RWPE2 (cell line): Measurements from ENCODE around the gene C3orf22.
A peak's percentile ranks its signal among the peaks of the same experiment; 100 is the strongest.

Source experiments
- ATAC-seq: fragments of 200-7000 bp; cut with Tn5 transposase; 3 replicates; pipeline ENCODE4 v1.9.1; 2021; ENCODE audit warnings: low read depth
- DNase-seq: peaks from one replicate; pipeline ENCODE4 v3.0.0-alpha.2; 2020; ENCODE audit warnings: low spot score
- H3K27ac ChIP-seq: fragments of 450-650 bp; 2 replicates; pipeline ENCODE4 v1.5.1; 2017; ENCODE audit warnings: mild to moderate bottlenecking; ENCODE audit not compliant: poor library complexity, severe bottlenecking
- H3K27me3 ChIP-seq: fragments of 250-450 bp; sonication (Bioruptor Pico); 2 replicates; pipeline ENCODE4 v1.5.1; 2021; ENCODE audit warnings: mild to moderate bottlenecking, moderate library complexity; ENCODE audit not compliant: insufficient read depth, poor library complexity, severe bottlenecking
- H3K36me3 ChIP-seq: fragments of 250-450 bp; sonication (Bioruptor Pico); 2 replicates; pipeline ENCODE4 v1.5.1; 2020; ENCODE audit warnings: low read depth, mild to moderate bottlenecking, moderate library complexity
- H3K4me1 ChIP-seq: fragments of 250-450 bp; sonication (Bioruptor Pico); 2 replicates; pipeline ENCODE4 v1.5.1; 2021; ENCODE audit warnings: mild to moderate bottlenecking, moderate library complexity; ENCODE audit not compliant: insufficient read depth, poor library complexity, severe bottlenecking
- H3K4me3 ChIP-seq: fragments of 250-450 bp; sonication (Bioruptor Pico); 2 replicates; pipeline ENCODE4 v1.5.1; 2021; ENCODE audit warnings: mild to moderate bottlenecking, moderate library complexity; ENCODE audit not compliant: severe bottlenecking
- H3K9me3 ChIP-seq: fragments of 250-450 bp; sonication (Bioruptor Pico); 2 replicates; pipeline ENCODE4 v1.5.1; 2021; ENCODE audit warnings: mild to moderate bottlenecking, moderate library complexity; ENCODE audit not compliant: severe bottlenecking
- CTCF ChIP-seq: fragments of 450-650 bp; IDR thresholded peaks from one replicate; pipeline ENCODE4 v1.5.1; 2017; ENCODE audit warnings: mild to moderate bottlenecking, moderate library complexity; ENCODE audit not compliant: poor library complexity, severe bottlenecking

C3orf22 gene

DNA sequence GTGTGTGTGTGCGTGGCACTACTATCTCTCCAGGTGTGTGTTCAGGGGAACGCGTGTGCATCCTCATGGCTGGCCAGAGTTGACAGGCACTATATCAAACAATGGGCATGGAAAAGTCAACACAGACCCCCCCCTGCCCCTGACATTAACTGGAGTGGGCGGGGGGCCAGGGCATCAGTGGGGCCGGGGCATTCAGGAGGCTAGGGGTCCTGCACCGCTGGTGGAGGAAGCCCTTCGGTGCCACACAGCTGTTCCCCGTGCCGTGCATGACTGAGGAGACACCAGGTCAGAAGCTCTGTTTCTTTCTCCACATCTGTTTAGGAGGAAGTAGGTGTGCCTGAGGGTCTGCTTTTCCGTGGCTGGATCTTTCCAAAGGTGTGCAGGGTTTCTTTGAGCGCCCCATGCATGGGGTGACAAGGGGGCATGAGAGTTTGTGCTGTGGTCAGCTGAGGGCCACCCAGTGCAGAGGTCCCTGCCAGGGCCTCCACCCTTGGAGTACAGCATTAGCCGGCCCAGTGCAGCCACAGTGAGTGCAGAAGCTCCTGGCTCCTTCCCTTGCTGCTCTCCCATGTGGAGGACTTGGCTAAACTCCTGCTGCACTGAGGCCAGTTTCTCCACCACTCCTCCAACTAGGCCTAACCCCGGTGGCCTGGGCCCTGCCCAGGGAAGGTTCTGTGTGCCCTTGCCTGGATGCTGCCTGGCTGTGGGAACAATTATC lies 7.5 kb downstream of the C3orf22 start:
- Histone ChIP-seq H3K36me3 (no peaks in the 10 kb centered on the region), H3K27me3 (no peaks in the 10 kb centered on the region), H3K9me3 (no peaks in the 10 kb centered on the region), H3K4me1 (no peaks in the 10 kb centered on the region), H3K27ac (no peak overlapping the region), H3K4me3 (no peak overlapping the region)
- TF ChIP-seq CTCF: no peak
- ATAC-seq (no peak), DNase-seq (no peak)

DNA sequence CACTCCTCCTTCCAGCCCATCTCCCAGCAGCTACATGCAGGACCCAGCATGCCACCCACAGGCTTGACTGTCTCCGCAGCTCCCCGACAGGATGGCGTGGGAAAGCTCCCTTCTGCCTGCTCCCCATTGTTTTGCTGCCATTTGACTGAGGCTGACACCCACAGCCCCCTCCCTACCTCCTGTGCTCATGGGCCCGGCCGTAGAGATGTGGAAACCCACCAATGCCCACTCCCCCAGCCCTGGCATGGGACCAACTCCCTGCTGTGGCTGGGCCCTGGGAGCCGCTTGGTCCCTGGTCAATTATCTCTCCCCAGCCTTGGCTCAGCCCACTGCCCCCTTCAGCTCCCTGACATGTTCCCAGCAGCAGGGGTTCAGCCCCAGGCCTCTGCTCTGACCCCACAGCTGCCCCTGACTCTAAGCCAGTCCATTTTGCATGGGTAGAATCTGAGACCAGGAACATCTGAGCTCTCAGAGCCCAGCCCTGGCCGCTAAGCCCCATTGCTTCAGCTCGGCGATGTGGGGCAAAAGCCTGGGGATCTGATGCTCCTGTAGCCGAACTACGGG lies 8.2 kb downstream of the C3orf22 start:
- no peak overlapping the region for H3K27ac ChIP-seq

DNA sequence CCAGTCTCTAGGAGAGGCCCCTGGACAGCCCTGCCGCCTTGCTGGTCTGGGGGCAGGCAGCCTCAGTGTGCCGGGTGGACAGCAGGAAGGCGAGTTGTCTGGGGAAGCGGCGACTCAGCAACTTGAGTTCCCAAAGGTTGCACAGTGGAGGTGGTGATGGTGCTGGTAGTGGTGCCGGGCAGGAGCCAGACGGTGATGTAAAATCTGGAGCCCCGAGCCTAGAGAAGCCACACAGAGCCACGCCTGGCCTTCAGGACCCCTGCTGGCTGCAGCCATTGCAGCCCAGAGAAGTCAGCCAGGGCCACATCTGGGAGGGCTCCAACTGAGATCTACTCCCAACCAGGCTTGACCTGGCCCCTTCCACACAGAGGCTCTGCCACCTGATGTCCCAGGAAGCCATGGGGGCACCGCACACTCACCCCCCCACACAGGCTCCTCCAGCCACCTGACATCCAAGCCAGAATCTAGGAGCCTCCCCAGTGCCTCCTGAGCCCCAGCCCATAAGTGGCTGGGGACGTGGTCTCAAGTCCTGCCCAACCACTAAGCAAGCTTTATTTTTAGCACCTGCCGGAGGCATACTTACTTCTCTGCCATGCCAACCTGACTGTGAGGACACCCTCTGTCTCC lies 8.8 kb downstream of the C3orf22 start:
- Histone ChIP-seq H3K9me3 (no peaks in the 10 kb centered on the region), H3K4me1 (no peaks in the 10 kb centered on the region), H3K27me3 (no peaks in the 10 kb centered on the region), H3K27ac (no peak overlapping the region), H3K4me3 (no peak overlapping the region), H3K36me3 (no peaks in the 10 kb centered on the region)
- DNase-seq (peak; percentile 34), ATAC-seq (no peak)
- TF ChIP-seq CTCF: no peak

More for the DNA sequence above, 8.2 kb downstream of the C3orf22 start:
- Histone ChIP-seq H3K9me3 (no peaks in the 10 kb centered on the region), H3K4me1 (no peaks in the 10 kb centered on the region), H3K36me3 (no peaks in the 10 kb centered on the region), H3K4me3 (no peak overlapping the region), H3K27me3 (no peaks in the 10 kb centered on the region)
- ATAC-seq (no peak), DNase-seq (peak; percentile 44)
- no peak for TF ChIP-seq CTCF

DNA sequence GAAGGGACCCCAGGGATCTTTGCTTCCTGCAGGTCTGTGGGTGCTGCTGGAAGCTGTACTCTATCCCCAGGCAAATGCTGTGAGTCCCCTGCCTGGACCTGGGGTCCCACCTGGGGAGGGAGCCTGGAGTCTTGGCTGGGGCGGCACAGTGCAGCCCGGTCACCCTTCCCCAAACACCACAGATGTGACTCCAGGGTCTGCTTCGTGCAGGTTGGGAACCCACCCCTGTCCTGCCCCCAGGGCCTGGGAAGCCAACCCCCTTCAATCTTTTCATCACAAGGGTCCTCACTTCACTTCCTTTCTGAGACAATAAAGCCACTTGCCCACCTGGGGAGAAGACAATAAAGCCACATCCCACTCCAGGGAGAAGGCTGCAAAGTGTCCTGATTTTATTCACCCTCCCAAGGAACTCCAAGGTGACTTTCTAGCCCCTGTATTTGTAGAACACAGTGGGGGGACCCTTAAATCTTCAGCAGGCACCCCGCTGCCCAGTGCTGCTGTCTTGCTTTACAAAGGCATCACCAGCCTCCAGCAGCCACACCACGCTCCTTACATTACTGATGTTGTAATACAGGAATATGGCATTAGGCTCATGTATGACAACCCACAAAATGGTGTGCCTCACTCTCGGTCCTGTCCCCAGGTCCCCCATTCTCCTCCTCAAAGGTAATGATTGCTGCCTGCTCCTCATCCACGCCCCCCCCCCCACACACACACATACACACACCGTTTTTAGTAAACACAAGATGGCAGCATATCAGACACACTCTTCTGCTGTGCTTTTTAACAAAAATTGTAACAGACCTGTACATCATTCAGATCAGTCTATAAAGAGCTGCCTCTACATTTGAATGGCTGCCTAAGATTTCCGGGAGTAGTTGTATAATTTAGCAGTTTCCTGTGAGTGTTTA lies 9.9 kb downstream of the C3orf22 start:
- H3K9me3 ChIP-seq: no peaks in the 10 kb centered on the region
- no peak for TF ChIP-seq CTCF
- no peaks in the 10 kb centered on the region for H3K36me3 ChIP-seq
- H3K4me1 ChIP-seq: no peaks in the 10 kb centered on the region
- H3K4me3 ChIP-seq: no peak overlapping the region
- DNase-seq (peak; percentile 25), ATAC-seq (no peak)
- no peaks in the 10 kb centered on the region for H3K27me3 ChIP-seq
- no peak overlapping the region for H3K27ac ChIP-seq
